Measurements from ENCODE around the gene FAM89A.
"Not testable (repeated sequence)": the region's sequence is repeated elsewhere in the genome, so short reads cannot be mapped to it uniquely, and the experiment has no call there.

Gene FAM89A

DNA sequence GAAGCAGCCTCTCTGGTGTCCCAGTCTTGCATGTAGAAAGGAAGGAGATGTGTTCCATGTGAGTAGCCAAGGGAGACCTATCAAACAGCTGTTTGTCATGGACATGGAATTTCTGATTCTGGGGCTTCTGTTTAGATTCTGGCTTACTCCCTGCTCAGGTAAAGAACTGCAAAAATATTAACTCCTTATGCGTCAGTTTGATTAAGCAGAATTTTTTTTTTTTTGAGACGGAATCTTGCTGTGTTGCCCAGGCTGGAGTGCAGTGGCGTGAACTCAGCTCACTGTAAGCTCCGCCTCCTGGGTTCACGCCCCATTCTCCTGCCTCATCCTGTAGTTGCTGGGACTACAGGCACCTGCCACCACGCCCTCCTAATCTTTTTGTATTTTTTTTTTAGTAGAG is 54.3 kb downstream of the FAM89A start:
- FAIRE-seq: no peak

DNA sequence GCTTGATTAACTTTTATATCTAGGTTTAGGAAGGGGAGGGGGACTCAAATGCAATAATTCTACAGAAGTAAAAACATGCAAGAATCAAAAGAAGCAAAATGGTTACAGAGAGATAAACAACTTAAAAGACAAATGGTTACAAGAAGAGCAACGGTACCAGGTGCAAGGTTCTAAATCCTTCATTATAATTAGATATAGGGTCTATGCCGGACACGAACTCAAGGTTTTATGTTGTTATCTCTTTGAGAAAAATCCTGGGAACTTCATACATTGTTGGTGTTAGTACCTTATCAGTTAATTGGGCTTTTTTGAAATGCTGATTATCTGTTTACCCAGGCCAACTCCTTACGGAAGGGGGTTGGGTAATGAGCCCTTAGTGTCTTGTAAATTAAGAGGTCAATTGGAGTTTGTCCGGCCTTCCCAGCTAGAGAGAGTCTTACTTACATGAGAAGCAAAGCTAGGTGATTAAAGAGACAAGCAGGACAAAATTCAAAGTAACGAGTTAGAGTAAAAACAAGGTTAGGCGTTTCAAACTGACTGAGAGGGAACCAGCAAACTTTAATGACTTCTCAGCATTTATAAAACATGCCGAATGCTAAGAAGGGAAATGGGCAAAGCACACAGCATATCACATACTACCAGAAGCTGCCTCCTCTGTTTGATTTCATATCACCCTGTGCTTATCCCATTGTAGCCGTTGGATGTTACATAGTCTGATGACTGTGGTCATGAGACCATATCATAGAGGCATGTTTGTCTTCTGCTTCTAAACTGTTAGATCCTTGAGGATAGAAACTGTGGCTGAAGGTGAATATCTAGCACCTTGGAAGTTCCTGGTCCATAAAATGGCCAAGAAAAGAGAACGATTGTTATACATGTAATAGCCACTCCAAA is 55.2 kb downstream of the FAM89A start:
- not testable (repeated sequence) for FAIRE-seq

DNA sequence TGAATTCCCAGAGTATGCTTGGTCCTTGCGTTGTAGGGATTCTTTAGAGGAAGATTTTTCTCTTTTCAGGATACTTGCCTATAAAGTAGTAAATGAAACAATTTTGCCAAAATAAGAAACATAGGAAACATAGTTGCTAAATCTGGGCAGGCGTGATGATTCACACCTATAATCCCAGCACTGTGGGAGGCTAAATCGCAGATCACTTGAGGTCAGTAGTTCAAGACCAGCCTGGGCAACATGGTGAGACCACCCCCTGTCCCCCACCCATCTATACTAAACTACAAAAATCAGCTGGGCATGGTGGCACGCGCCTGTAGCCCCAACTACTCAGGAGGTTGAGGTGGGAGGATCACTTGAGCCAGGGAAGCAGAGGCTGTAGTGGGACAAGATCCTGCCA is 56.2 kb downstream of the FAM89A start:
- FAIRE-seq: no peak

DNA sequence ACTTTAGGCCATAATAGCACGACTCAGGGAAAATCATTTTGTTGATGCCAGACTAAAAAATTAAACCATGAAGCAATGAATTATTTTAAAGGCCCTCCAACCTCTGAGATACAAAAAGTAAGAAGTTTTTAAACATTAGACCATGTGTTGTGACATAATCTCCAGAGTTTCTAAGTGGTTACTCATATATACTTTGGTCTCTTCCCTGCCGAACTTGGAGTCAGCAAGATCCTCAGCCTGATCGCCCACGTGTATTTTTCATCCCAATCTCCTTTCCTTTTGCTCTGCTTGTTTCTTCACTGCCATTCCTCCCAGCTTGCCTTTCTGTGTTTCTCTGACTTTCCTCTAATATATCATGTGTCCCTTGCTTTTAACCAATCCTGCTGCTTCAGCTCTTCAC is 57.4 kb downstream of the FAM89A start:
- no peak for FAIRE-seq

DNA sequence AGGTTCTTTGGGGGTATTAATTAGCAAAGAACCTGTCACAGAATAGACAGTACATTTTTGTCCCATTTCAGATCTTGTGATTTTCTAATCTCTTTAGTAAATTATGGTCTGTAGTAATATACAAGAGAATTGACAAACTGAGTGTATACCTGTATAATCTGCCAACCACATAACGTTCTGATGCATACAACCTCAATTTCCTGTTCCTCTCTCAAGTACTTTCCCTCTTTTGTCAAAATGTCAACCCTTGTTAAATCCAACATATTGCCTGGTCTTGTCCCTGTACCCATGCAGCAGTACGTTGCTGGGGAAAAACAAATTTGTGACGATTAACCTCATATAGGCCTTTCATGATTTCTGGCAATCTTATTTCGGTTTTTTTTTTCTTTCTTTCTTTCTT is 60.1 kb downstream of the FAM89A start:
- no peak for FAIRE-seq

DNA sequence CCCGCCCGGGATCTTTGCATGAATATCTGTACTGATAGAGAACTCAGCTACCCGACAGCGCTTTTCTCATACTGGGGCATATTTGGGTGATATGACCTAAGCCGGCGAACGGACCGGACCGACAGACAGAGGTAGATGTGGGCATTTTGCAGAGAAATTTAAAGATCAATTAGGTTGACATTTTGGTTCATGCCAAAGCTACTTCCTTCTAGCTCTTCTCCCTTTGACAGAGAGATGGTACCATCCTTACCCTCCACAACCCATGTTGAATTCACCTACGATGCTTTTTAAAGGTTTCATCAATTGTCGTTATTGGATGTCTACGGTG is 60.7 kb downstream of the FAM89A start:
- no peak for FAIRE-seq

DNA sequence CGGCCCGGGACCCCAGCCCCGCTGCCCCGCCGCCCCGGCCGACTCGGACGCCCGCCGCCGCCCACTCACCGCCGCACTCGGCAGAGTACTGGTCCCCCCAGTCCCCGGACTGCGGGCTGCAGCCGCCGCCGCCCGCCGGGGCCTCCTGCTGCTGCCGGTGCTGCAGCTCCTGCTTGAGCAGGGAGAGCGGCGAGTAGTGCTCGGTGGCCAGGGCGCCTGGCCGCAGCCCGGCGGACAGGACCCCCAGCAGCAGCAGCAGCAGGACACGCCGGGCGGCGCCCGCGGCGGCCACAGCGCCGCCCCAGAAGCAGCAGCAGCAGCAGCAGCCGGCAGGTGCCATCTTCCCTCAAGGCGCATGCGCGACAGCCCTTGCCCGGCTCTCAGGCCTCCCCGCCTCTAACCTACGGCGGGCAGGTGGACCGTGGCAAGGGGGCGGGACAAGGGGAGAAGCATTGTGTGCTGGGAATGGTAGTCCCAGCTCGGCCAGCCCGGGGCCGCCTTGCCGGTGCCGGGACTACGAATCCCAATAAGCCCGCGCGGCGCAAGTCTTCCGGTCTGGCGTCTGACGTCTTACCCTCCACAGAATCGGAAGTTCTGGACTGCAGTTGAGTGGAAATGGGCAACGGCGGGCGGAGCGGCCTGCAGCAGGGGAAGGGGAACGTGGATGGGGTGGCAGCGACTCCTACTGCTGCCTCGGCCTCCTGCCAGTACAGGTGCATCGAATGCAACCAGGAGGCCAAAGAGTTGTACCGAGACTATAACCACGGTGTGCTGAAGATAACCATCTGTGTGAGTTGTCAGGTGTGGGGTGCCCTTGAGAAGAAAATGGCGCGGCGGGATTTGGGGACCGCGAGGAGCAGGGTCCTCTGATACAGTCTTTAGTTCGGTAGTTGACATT is 61.3 kb downstream of the FAM89A start, which contains the start of the genes ARV1 and TTC13:
ARV1 (plus strand) TSS at position 604 of the 898 bp plus-strand sequence; CDS start at position 616, 12 bp downstream.
TTC13 (minus strand) TSS at position 371 of the 898 bp plus-strand sequence; CDS start at position 340, 31 bp downstream.
- FAIRE-seq: no peak

DNA sequence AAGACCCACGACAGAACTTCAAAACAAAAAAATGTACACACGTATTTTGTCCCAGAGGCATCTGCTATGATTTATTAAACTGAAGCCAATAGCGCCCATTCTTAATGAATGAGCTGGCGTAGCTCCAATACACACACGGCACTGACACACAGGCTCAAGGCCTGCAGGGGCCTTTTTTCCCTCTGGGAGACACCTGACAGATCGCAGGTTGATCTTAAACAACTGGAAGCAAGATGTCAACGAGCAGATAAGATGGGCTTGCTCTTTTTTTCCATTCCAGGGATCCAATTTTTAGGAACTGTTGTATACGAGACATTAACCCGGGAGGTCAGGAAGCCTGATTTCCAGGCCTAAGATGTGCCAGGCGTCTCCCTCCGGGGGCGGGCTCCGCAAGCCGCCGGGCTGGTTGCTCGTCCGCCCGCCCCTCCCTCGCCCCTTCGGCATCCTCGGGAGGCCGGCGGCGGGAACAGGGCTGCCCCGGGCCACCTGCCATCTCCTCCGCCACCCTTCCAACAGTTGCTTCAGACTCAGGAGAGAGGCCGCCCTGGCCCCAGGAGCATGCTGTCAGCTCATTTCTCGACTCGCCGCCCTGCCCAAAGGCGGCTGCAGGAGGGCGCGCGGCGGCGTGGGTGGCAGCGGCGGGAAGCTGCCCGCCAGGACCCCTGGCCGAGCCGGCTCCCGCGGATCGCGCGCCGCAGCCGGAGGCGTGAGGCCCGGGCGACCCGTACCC is 62.1 kb downstream of the FAM89A start:
- FAIRE-seq: no peak

DNA sequence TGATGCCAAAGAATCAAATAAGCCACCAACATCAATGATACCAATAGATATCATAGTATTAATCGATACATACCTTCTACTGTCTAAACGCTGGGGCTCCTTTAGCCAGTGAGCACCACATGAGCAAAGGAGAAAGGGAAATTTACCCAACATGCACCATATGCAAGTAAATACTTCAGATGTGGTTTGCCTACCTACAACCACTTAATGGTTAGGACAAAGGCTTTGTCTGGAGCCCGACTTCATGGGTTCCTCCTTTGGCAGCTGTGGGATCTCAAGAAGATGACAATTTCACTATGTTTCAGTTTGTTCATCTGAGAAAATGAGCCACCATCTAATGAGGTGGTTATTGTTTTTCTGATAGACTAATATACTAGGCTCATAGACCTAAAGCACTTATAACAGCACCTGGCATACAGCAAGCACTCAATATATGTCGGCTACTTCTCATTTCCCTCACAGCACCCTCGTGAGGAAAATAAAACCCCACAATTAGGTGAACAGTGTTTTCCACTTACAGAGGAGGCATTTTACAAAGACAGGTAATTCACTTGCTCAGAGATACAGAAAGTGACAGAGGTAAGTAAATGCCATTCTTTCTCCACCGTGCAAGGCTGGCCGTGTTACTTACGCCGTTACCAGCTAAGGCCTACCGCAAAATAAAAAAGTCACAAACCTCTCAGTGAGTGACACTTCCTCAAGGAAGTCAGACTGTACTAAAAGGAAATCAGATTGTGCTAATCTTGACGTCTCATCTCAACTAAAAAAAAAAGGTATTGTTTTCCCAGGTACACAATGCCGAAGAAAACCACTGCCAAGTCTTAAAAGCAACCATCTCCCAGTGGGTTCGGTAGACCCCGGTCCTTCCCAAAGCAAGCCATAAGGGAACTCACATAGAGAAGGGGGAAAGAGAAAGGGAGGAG is 63.0 kb downstream of the FAM89A start:
- no peak for FAIRE-seq

DNA sequence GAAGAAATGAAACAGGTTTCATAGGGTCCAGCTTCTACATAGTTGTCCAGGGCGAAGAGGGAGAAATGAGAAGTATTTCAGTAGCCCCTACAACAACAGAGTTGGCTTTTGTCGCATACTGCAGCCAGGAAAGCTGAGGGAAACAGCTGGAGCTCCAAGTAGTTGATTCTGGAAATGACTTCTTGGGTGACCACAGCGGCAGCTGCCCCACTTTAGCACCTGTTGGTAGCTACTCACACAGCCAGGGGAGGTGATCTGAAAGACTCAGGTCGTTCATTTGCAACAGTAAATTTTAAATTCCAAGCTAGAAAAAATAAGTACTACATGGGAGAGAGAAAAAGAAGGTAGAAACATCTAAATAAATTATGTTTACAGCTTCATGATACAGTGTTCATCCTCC is 63.7 kb downstream of the FAM89A start:
- no peak for FAIRE-seq

DNA sequence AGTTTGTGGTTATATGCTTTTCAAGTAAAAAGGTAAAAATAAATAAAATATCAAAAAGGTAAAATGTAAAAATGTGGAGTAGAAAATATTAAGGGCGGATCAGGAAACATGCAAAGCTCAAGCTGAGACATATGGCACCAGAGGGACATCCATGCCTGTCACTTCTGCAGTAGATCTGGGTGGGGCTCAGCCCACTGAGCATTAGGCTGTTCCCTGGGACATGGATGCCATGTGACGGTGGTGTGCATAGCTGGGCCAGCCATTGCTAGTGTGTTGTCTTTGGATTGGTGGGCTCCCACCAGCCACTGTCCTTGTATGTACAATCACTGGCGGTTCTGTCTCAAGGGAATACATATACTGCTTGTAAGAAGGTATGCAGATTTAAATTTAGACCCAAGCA is 64.4 kb downstream of the FAM89A start:
- no peak for FAIRE-seq

DNA sequence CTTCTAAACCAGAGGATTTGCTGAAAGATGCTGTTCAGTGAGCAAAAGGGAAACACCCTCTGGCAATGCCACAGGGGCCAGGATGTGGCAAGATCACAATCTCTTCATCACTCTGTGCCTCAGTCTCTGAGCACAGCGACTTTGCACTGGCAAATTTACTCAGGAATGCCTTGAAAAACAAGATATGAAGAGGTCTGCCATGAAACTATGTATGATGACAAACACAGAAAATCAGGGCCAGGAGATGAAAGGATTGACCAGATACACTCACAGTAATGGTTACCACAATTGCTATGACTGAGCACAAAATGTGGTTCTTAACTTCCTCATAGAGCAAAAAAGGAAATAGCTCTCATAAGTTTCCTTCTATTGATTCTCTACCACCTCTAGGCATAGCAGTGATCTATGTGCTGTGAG is 67.2 kb downstream of the FAM89A start:
- FAIRE-seq: no peak

DNA sequence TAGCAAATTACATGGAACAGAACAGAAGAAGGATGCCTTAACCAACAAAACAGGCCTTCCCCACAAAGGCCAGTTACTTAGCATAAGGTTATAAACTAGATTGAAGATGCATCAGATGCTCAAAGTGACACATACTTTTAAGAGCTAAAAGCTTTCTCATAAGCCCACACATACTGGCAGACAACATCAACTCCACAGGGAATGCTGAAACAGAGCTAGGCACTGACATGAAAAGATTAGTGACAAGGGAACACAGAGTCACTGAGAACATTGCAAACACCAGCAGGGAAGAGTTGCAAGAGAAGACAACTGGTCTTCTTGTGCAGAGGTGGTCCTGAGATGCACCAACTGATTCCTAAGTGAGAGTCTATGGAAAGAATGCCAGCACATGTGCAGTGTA is 68.3 kb downstream of the FAM89A start:
- no peak for FAIRE-seq

DNA sequence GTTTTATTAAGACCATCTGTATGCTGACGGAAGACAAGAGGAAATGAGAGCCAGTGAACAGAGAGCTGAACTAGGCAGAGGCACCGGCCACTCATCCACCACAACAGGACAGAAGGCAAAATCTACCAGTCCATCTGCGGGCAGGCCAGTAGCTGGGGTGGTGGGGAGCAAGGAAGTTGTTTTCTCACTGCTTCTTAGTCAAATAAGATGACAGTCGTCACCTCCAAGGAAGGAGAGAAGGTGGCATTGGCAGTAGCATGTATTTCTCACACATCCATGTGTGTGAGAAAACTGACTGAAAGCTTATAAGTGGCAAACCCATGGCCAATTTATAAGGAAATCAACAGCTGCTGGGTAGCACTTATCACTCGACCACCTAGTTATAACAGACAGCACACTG is 69.6 kb downstream of the FAM89A start:
- FAIRE-seq: no peak

All from islet of Langerhans (tissue), 1 donor.